22Rv1 (cell line): ENCODE measurements around the gene MAP4K2.

Experiments used
- CTCF ChIP-seq: fragments of 450-650 bp; IDR thresholded peaks from 2 replicates; pipeline ENCODE4 v1.5.1; 2017; ENCODE audit warnings: mild to moderate bottlenecking
- ZFX ChIP-seq: fragments of 450-650 bp; IDR thresholded peaks from 2 replicates; pipeline ENCODE4 v1.6.1; 2017; ENCODE audit warnings: antibody characterized with exemption, borderline replicate concordance

- no peak for TF ChIP-seq CTCF
- TF ChIP-seq ZFX: no peak
These were observed 26.6 kb downstream of the MAP4K2 start for GRCh38 chr11:64776425-64776824.
